HG02588 (cell line): ENCODE measurements around the gene FUT7.
"Not testable (repeated sequence)": the region's sequence is repeated elsewhere in the genome, so short reads cannot be mapped to it uniquely, and the experiment has no call there.

Experiments
- ATAC-seq: cut with Tn5 transposase; IDR thresholded peaks from one replicate; pipeline ENCODE4 v1.9.1; 2021; ENCODE audit warnings: mild to moderate bottlenecking, moderate library complexity; ENCODE audit not compliant: unreplicated experiment

The FUT7 gene

GRCh38 chr9:137006116-137007003, 25.5 kb downstream of the FUT7 start:
- ATAC-seq: no peak

- not testable (repeated sequence) for ATAC-seq
Observed at GRCh38 chr9:137004285-137004684, 27.6 kb downstream of the FUT7 start.

- ATAC-seq: no peak
Observed at GRCh38 chr9:137002646-137003041, 29.2 kb downstream of the FUT7 start.

GRCh38 chr9:137001857-137002645, 29.8 kb downstream of the FUT7 start:
- ATAC-seq: no peak

GRCh38 chr9:137000177-137000930, 31.5 kb downstream of the FUT7 start:
- no peak for ATAC-seq

- no peak for ATAC-seq
Observed at GRCh38 chr9:136997830-136998234, 34.1 kb downstream of the FUT7 start.

GRCh38 chr9:136997371-136997770, 34.5 kb downstream of the FUT7 start:
- no peak for ATAC-seq

GRCh38 chr9:136996361-136997292, 35.3 kb downstream of the FUT7 start, which contains the start of gene CLIC3:
TSS of gene CLIC3 (minus strand) at chr9:136996568. CDS start at chr9:136996543, 25 bp downstream.
- ATAC-seq: no peak

- ATAC-seq: no peak
Observed at GRCh38 chr9:136995772-136996311, 36.0 kb downstream of the FUT7 start.

- ATAC-seq: no peak
Observed at GRCh38 chr9:136995362-136995761, 36.5 kb downstream of the FUT7 start.

GRCh38 chr9:136994888-136995230, 37.0 kb downstream of the FUT7 start:
- no peak for ATAC-seq

- ATAC-seq: no peak
Observed at GRCh38 chr9:136994180-136994887, 37.6 kb downstream of the FUT7 start.

GRCh38 chr9:136992819-136993369, 39.0 kb downstream of the FUT7 start:
- ATAC-seq: no peak

GRCh38 chr9:136991993-136992818, 39.7 kb downstream of the FUT7 start, which contains the start of gene PAXX:
TSS of gene PAXX (plus strand) at chr9:136992422. CDS start at chr9:136992444, 22 bp downstream.
- peak; percentile 74 for ATAC-seq

GRCh38 chr9:136990242-136990911, 41.5 kb downstream of the FUT7 start:
- no peak for ATAC-seq

- ATAC-seq: no peak
Observed at GRCh38 chr9:136988872-136989271, 43.0 kb downstream of the FUT7 start.

- no peak for ATAC-seq
Observed at GRCh38 chr9:136985853-136986252, 46.0 kb downstream of the FUT7 start.
